Measurements from ENCODE around the gene TNC. TPM values are rescaled to one million over a fixed set of nuclear protein-coding genes. Genes with fewer than 3 reads are reported as not detected.

The TNC gene
- polyA plus RNA-seq, 3 donors = 0.02 TPM; not detected in 2

DNA sequence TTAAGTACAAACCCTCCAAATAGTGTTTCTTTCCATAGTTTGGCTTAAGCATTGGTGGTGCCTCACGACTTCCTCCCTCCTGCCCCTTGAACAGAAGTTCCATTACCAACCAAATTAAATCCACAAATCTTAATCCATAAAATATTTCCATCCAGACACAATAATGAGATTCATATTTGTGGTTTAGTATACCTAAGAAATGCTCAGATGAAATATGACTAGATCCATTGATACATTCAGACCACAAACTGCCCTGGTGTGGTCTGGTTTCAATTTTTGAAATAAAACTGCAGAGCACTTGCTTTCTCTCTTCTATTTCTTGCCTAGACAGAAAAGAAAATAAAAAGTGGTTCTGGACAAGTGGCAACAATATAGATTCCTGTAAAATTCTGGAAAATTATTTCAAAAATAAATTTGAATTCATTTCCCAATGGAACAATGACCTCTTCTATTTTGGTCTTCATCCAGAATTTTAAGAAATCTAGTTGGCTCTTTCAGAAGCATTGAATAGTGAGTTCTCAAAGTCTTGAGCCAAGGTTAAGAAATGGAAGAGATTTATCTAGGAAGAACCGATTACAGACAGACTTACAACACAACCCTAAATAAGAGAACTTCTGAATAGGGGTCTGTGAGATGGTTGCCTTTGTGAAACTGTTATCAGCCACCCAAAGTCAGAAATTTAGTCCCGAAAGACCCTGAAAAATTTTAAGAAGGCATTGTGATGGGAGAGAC, 14.0 kb downstream of the TNC start:
- H3K9me3 ChIP-seq (replicated peaks in 1 of 2; ENCODE audit: control insufficient read depth in 1 of 2, insufficient read depth in 1 of 2, low read length in 2 of 2) = no peaks in the 10 kb centered on the region
- H3K79me2 ChIP-seq (ENCODE audit: insufficient read depth, low read length) = no peaks in the 10 kb centered on the region
- no peaks in the 10 kb centered on the region for H4K20me1 ChIP-seq (ENCODE audit: insufficient read depth, low read length)
- no peak overlapping the region for H3K4me3 Mint-ChIP-seq
- intact Hi-C loops (cut with micrococcal nuclease) = no loop called here
- no peaks in the 10 kb centered on the region for H3K36me3 Mint-ChIP-seq
- H3K36me3 ChIP-seq (replicated peaks in 1 of 2; ENCODE audit: control insufficient read depth in 1 of 2, insufficient read depth in 2 of 2, low read length in 2 of 2) = no peaks in the 10 kb centered on the region
- no peaks in the 10 kb centered on the region for H3K4me1 Mint-ChIP-seq
- H3K4me3 ChIP-seq (replicated peaks in 1 of 3; ENCODE audit: low read depth in 2 of 3, low read length in 3 of 3) = no peak overlapping the region
- H3K9me3 Mint-ChIP-seq = peaks cover 0 to 4% (median 0%) of the 10 kb centered on the region in 7 donors
- WGBS (ENCODE audit: insufficient coverage) = no CpG with 5 or more reads among the region's 3 CpGs
- H3K27ac Mint-ChIP-seq = no peak overlapping the region
- H2AFZ ChIP-seq (ENCODE audit: insufficient read depth, low read depth, low read length, poor library complexity, severe bottlenecking) = no peak overlapping the region
- no peaks in the 10 kb centered on the region for H3K4me1 ChIP-seq (ENCODE audit: control insufficient read depth in 1 of 2, insufficient read depth in 2 of 2, low read length in 2 of 2)
- H3K27me3 ChIP-seq (ENCODE audit: control insufficient read depth in 2 of 2, insufficient read depth in 2 of 2, low read length in 2 of 2) = no peaks in the 10 kb centered on the region
- H3K27ac ChIP-seq (ENCODE audit: low read depth in 1 of 2, low read length in 2 of 2) = no peak overlapping the region
- no peak overlapping the region for H3K9ac ChIP-seq (ENCODE audit: insufficient read depth, low read length, poor library complexity, severe bottlenecking)
- H3K27me3 Mint-ChIP-seq (ENCODE audit: low read depth in 3 of 3) = peaks cover 0 to 8% (median 5%) of the 10 kb centered on the region in 3 donors
- no peak for DNase-seq
- no peak overlapping the region for H3K4me2 ChIP-seq (replicated peaks; ENCODE audit: extremely low read depth, low read length, poor library complexity, severe bottlenecking)
- TF ChIP-seq, protein P1, sequence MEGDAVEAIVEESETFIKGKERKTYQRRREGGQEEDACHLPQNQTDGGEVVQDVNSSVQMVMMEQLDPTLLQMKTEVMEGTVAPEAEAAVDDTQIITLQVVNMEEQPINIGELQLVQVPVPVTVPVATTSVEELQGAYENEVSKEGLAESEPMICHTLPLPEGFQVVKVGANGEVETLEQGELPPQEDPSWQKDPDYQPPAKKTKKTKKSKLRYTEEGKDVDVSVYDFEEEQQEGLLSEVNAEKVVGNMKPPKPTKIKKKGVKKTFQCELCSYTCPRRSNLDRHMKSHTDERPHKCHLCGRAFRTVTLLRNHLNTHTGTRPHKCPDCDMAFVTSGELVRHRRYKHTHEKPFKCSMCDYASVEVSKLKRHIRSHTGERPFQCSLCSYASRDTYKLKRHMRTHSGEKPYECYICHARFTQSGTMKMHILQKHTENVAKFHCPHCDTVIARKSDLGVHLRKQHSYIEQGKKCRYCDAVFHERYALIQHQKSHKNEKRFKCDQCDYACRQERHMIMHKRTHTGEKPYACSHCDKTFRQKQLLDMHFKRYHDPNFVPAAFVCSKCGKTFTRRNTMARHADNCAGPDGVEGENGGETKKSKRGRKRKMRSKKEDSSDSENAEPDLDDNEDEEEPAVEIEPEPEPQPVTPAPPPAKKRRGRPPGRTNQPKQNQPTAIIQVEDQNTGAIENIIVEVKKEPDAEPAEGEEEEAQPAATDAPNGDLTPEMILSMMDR (IDR thresholded peaks at IDR 0.05) = no peak

DNA sequence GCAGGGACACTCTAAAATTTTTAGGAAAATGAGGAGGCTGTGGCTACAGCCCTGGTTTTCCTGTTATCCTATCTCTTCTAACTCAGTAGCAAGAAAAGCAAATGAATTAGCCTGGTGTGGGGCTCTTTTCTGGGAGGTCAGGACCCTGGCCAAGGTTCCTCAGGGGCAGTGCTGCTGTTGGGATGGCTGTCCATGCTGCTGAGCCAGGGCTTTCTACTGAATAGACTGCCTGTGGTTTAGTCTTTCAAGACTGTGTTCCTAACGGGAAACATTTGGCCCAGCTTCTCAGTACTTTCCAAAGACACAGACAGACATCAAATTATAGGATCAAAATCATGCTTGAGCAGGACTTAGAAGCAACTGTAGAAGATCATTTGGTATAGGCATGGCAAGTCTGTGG, 18.1 kb downstream of the TNC start:
- Histone ChIP-seq H3K9me3 (replicated peaks in 1 of 2; ENCODE audit: control insufficient read depth in 1 of 2, insufficient read depth in 1 of 2, low read length in 2 of 2) (no peaks in the 10 kb centered on the region), H3K36me3 (replicated peaks in 1 of 2; ENCODE audit: control insufficient read depth in 1 of 2, insufficient read depth in 2 of 2, low read length in 2 of 2) (no peaks in the 10 kb centered on the region), H2AFZ (ENCODE audit: insufficient read depth, low read depth, low read length, poor library complexity, severe bottlenecking) (no peak overlapping the region), H3K4me1 (ENCODE audit: control insufficient read depth in 1 of 2, insufficient read depth in 2 of 2, low read length in 2 of 2) (no peaks in the 10 kb centered on the region), H3K4me2 (replicated peaks; ENCODE audit: extremely low read depth, low read length, poor library complexity, severe bottlenecking) (no peak overlapping the region), H3K27ac (ENCODE audit: low read depth in 1 of 2, low read length in 2 of 2) (no peak overlapping the region), H4K20me1 (ENCODE audit: insufficient read depth, low read length) (no peaks in the 10 kb centered on the region), H3K79me2 (ENCODE audit: insufficient read depth, low read length) (no peaks in the 10 kb centered on the region), H3K27me3 (ENCODE audit: control insufficient read depth in 2 of 2, insufficient read depth in 2 of 2, low read length in 2 of 2) (peaks cover 0 to 3% of the 10 kb centered on the region in 2 donors), H3K4me3 (replicated peaks in 1 of 3; ENCODE audit: low read depth in 2 of 3, low read length in 3 of 3) (no peak overlapping the region), H3K9ac (ENCODE audit: insufficient read depth, low read length, poor library complexity, severe bottlenecking) (no peak overlapping the region)
- H3K4me1 Mint-ChIP-seq = no peaks in the 10 kb centered on the region
- peaks cover 4 to 5% (median 4%) of the 10 kb centered on the region in 3 donors for H3K27me3 Mint-ChIP-seq (ENCODE audit: low read depth in 3 of 3)
- TF ChIP-seq, protein P1 (IDR thresholded peaks at IDR 0.05) = no peak
- no peak for DNase-seq
- H3K9me3 Mint-ChIP-seq = peaks cover 0 to 4% (median 0%) of the 10 kb centered on the region in 7 donors
- H3K4me3 Mint-ChIP-seq = no peak overlapping the region
- no CpG with 5 or more reads among the region's 1 CpG for WGBS (ENCODE audit: insufficient coverage)
- no peak overlapping the region for H3K27ac Mint-ChIP-seq
- no peaks in the 10 kb centered on the region for H3K36me3 Mint-ChIP-seq
- intact Hi-C loops (cut with micrococcal nuclease) = no loop called here
